ENCODE data around the gene STOX2. TPM values are rescaled to one million over a fixed set of nuclear protein-coding genes. Genes with fewer than 3 reads are reported as not detected.

Gene STOX2
- total RNA-seq, 3 donors from 2014 or later: not detected

DNA sequence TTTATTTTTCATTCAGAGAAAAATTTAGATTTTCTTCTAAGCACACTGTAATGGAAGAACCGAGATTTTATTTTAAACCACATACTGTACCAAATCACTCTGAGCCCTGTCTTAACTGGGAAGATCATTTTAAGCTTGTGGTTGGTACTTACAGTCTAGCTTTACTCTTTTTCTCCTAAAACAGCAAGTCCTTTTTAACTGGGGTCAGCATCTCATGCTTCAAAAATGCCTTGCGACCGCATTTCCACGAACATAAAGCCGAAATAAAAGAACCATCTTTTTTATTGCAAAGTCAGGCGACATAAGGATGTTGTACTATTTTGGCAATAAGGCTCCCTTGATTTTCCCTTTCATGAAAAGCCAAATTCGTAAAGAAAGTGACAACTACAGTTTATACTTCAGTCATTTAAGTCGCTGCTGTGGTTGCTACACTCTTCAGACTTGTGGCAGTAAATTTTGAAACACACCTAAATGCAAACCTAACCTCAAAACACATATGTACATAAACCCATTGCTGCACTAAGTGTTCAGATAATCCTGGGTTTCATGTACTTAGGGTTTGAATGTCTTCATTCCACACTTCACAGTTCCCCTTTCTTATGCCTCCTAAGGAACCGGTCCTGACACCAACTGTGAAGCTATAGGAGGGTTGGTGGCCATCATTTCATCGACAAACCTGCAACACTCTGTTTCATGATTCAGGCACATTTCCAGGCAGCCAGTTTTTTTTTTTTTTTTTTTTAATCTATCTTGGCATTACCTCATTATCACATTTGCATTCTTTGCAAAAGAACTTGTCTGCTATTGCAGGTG is 3.0 kb downstream of the STOX2 start:
- no peak overlapping the region for H3K4me3 Mint-ChIP-seq
- DNase-seq (no peak), ATAC-seq (no peak)
- H3K9me3 Mint-ChIP-seq: no peaks in the 10 kb centered on the region
- peaks cover 3% of the 10 kb centered on the region for H3K4me1 Mint-ChIP-seq (ENCODE audit: low read depth)
- H3K27me3 Mint-ChIP-seq (ENCODE audit: low read depth): peaks cover 59% of the 10 kb centered on the region
- H3K36me3 Mint-ChIP-seq (ENCODE audit: insufficient read depth): no peaks in the 10 kb centered on the region

DNA sequence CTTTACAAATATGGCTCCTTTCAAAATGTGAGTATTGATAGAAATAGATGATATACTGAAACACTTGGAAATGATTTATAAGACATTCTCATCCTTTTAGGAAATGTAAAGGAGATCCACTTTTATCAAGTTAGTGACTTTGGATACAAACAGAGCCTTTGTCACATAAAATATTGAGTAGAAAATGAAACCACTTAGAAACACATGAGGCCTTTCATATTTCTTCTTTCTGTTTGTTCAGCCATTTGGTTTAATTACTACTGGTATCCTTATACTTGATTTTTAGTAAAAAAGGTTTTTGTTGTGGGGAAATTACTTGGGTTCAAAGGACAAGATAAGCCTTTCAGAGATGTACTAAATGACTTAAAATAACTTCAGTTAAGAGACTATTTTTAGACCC is 4.1 kb downstream of the STOX2 start:
- no peaks in the 10 kb centered on the region for H3K36me3 Mint-ChIP-seq (ENCODE audit: insufficient read depth)
- no peaks in the 10 kb centered on the region for H3K9me3 Mint-ChIP-seq
- H3K27me3 Mint-ChIP-seq (ENCODE audit: low read depth): peaks cover 52% of the 10 kb centered on the region
- H3K4me3 Mint-ChIP-seq: no peak overlapping the region
- ATAC-seq (no peak), DNase-seq (no peak)
- H3K4me1 Mint-ChIP-seq (ENCODE audit: low read depth): peaks cover 3% of the 10 kb centered on the region

DNA sequence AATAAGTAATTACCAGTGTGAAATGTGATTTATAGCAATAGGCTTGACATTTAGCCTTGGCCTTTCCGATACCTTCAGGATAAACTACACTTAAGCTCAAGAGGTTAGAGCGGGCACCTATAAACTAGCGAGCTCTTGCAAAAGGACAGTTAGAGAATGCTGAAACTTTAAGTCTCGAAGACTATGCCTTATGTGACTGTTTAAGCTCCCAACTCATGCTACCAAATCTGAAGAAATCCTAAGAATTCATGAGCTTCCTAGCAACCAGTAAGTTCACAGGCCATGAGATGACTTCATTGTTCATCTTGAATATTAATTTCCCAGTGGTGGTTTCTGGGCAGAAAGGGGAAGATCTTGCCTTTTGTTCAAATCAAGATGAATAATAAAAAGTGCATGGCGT is 4.7 kb downstream of the STOX2 start:
- Mint-ChIP-seq H3K4me3 (no peak overlapping the region), H3K9me3 (no peaks in the 10 kb centered on the region), H3K4me1 (ENCODE audit: low read depth) (peaks cover 2% of the 10 kb centered on the region), H3K36me3 (ENCODE audit: insufficient read depth) (no peaks in the 10 kb centered on the region), H3K27me3 (ENCODE audit: low read depth) (peaks cover 46% of the 10 kb centered on the region)
- ATAC-seq (no peak), DNase-seq (no peak)

DNA sequence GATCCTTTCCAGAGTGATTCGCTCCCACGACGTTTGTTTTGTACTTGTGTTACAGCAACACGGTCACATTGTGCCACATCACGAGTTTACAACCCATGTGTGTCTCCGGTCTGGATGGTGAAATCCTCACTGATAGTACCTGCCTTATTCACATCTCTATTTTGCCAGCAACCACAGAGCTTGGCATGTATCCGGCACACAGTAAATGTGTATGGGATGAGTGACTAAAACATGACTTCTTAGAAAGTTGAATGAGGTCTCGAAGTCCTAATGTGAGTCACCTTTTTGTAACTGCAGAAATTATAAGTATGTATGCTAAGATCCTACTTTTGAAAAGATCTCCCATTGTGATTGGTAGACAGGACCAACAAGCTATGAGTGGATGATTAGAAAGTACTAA is 7.5 kb downstream of the STOX2 start:
- Mint-ChIP-seq H3K4me1 (ENCODE audit: low read depth) (no peaks in the 10 kb centered on the region), H3K9me3 (no peaks in the 10 kb centered on the region), H3K4me3 (no peak overlapping the region)

DNA sequence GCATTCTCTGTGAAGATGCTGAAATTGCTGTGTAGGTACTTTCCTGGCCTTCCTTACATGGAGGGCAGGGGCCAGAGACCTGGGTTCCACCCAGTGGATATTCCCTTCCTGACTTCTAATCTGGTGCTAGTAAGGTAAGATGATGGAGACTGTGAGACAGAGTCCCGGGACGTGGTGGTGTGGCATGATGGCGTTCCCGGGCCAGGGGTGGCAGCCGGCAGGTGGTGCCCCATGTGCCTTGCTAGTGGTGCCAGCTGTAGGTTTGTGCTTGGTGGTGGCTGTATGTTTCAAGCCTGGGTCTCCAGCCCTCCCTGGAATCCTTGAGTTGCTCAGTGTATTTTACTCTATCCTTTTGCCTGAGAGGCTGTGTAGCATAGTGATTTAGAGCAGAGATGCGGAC is 10.9 kb downstream of the STOX2 start:
- ATAC-seq: no peak
- H3K9me3 Mint-ChIP-seq: no peaks in the 10 kb centered on the region
- H3K36me3 Mint-ChIP-seq (ENCODE audit: insufficient read depth): no peaks in the 10 kb centered on the region
- H3K4me1 Mint-ChIP-seq (ENCODE audit: low read depth): no peaks in the 10 kb centered on the region
- H3K27me3 Mint-ChIP-seq (ENCODE audit: low read depth): peaks cover 10% of the 10 kb centered on the region
- no peak for DNase-seq
- no peak overlapping the region for H3K4me3 Mint-ChIP-seq

More for the DNA sequence above, 7.5 kb downstream of the STOX2 start:
- ATAC-seq: no peak
- H3K27me3 Mint-ChIP-seq (ENCODE audit: low read depth): peaks cover 38% of the 10 kb centered on the region
- no peaks in the 10 kb centered on the region for H3K36me3 Mint-ChIP-seq (ENCODE audit: insufficient read depth)
- no peak for DNase-seq

DNA sequence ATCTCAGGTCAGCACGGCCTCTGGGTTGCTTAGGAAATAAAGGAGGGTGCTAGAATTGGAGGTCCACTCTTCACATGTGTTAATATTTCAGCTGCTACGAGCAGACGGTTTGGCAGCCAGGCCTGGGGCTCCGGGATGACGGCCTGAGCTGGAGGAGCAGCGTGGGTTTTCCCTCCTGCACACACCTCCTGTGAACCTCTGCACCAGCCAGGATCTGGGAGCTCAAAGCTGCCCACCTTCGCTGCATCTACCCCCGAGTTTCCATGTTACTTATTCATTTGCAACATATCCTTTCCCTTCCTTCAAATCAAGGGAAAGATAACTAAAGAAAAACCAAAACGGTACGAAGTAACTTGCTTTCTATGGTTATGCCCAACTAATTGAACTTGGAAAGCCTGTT is 13.6 kb downstream of the STOX2 start:
- H3K36me3 Mint-ChIP-seq (ENCODE audit: insufficient read depth): no peaks in the 10 kb centered on the region
- H3K4me3 Mint-ChIP-seq: no peak overlapping the region
- H3K4me1 Mint-ChIP-seq (ENCODE audit: low read depth): no peaks in the 10 kb centered on the region
- peaks cover 10% of the 10 kb centered on the region for H3K27me3 Mint-ChIP-seq (ENCODE audit: low read depth)
- no peaks in the 10 kb centered on the region for H3K9me3 Mint-ChIP-seq
- no peak for ATAC-seq
- DNase-seq: no peak

DNA sequence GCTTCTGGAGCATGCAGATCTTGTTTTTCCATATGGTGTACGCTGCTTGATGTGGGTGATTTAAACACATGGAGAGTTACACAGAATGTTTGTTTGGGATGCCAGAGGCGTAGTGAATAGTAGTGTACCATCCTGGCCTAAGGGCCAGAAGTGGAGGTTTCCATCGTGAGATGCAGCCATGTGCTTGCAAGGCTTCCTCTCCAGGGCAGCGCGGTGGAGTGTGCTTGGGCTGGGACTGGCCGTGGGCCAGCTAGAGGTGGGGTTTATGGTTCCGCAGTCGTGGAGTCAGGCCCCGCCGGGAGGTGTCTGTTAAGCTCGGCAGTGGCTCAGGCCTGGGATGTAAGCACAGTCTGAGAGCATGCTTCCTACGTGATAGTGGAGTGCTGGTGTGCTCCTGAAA is 14.0 kb downstream of the STOX2 start:
- H3K36me3 Mint-ChIP-seq (ENCODE audit: insufficient read depth): no peaks in the 10 kb centered on the region

DNA sequence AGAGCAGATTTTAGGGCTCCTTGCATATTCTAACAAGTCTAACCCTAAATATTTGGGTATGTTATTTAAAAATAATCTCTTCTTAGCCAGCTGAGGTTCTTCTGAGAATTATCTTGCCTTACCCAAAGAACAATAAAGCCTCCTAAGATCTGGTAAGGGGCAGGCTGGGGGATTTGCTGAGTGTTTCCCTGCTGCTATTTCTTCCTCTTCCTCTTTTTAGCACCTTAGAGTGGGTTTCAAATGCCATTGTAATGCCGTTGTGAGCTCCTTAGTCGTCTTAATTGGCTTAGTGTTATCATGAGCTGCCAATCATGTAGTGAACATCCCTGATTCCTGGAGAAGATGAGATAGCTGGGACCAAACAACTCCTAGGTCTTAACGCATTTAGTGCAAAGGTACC is 15.4 kb downstream of the STOX2 start:
- Mint-ChIP-seq H3K4me1 (ENCODE audit: low read depth) (no peaks in the 10 kb centered on the region), H3K36me3 (ENCODE audit: insufficient read depth) (no peaks in the 10 kb centered on the region), H3K9me3 (no peaks in the 10 kb centered on the region), H3K27me3 (ENCODE audit: low read depth) (peaks cover 12% of the 10 kb centered on the region), H3K4me3 (no peak overlapping the region)
- ATAC-seq (no peak), DNase-seq (no peak)

More for the DNA sequence above, 14.0 kb downstream of the STOX2 start:
- DNase-seq (no peak), ATAC-seq (no peak)
- Mint-ChIP-seq H3K4me3 (no peak overlapping the region), H3K4me1 (ENCODE audit: low read depth) (no peaks in the 10 kb centered on the region), H3K9me3 (no peaks in the 10 kb centered on the region), H3K27me3 (ENCODE audit: low read depth) (peaks cover 8% of the 10 kb centered on the region)

DNA sequence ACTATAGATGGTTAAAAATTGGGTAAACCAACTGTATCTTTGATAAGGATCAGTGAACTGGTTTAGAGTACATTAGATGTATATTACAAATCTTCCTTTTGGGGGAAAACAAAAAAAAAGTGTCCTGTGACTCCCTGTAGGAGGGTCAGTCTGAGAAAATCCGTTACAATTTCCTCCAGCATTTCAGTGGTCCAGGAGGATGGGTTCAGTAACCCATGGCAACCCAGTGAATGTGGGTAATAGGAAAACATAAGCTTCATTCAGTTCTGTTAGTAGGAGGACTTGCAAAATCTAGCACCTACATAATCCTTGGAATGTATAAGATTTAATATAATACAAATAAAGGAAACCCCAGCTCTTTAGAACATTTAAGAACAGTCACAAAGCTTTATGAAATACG is 16.2 kb downstream of the STOX2 start:
- DNase-seq (no peak), ATAC-seq (no peak)
- H3K4me1 Mint-ChIP-seq (ENCODE audit: low read depth): no peaks in the 10 kb centered on the region
- no peak overlapping the region for H3K4me3 Mint-ChIP-seq
- H3K36me3 Mint-ChIP-seq (ENCODE audit: insufficient read depth): no peaks in the 10 kb centered on the region
- H3K9me3 Mint-ChIP-seq: no peaks in the 10 kb centered on the region
- peaks cover 8% of the 10 kb centered on the region for H3K27me3 Mint-ChIP-seq (ENCODE audit: low read depth)

DNA sequence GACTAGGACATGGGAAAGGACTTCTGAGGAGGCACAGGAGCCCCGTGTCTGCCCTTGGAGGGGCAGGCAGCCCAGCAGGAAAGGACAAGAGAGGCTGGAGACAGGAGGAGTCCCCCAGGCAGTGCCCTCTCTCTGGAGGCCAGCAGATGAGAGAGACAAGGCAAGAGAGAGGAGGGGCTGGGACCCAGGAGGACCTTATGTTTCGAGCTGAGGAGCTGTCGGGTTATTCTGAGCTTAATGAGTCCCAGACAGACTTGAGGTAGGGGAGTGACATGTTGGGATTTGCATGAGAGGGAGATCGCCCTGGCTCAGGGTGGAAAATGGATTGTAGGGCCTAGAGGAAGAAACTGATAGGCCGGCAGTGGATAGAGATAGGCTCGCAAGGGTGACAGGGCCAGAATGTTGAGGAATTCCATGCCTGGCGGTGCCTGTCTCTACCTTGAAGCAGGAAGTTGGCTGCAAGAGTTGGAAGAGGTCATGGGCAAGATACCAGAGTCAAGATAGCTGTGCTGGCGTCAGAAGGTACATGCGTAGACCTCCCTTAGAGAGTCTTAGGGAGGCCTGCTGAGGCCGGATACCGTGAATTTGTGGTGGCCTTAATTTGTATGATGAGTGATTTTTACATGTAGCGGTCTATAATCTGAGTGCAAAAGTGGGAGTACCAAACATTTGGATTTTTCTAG is 19.4 kb downstream of the STOX2 start:
- Mint-ChIP-seq H3K4me3 (no peak overlapping the region), H3K4me1 (ENCODE audit: low read depth) (no peaks in the 10 kb centered on the region), H3K9me3 (no peaks in the 10 kb centered on the region), H3K27me3 (ENCODE audit: low read depth) (peaks cover 5% of the 10 kb centered on the region), H3K36me3 (ENCODE audit: insufficient read depth) (no peaks in the 10 kb centered on the region)
- no peak for DNase-seq
- ATAC-seq: no peak

DNA sequence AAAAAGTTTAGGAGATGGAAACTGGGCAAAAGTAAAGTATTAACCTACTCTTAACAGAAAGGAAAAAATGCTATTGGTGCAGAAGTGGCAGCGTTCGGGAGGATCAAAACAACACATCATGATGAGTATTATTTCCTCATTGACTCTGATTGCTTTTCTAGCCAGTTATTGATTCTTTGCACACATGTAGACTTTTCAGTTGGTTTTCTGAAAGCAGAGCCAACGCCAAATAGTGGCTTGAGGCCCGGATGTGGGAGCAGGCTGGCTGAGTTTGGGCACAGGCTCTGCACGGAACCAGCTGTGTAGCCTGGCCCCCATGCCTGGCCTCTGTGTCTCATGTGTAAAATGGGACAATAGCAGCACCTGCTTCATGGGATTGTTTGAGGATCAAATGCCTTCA is 21.8 kb downstream of the STOX2 start:
- no peak for ATAC-seq
- H3K9me3 Mint-ChIP-seq: no peaks in the 10 kb centered on the region
- no peak overlapping the region for H3K4me3 Mint-ChIP-seq
- H3K27me3 Mint-ChIP-seq (ENCODE audit: low read depth): peaks cover 11% of the 10 kb centered on the region
- no peak for DNase-seq
- H3K36me3 Mint-ChIP-seq (ENCODE audit: insufficient read depth): no peaks in the 10 kb centered on the region
- H3K4me1 Mint-ChIP-seq (ENCODE audit: low read depth): no peaks in the 10 kb centered on the region

DNA sequence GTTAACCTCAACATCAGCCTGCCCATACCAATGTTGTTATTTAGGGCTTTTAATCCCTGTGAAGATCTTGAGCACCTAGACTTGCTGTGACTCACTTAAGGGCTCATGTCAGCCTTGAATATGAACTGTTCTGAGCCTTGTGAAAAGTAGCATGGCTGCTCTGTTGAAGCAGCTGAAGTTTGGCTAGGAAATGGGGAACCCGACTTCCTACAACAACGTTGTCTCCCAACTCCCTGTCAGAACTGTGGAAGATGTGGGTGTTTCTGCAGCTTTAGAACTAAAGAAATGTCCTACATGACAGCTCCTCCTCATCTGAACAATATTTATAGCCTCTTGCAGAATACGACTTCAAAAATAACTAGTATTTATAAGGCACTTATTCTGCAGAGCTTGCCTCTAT is 27.5 kb downstream of the STOX2 start:
- ATAC-seq (no peak), DNase-seq (no peak)
- H3K27me3 Mint-ChIP-seq (ENCODE audit: low read depth): peaks cover 12% of the 10 kb centered on the region
- no peak overlapping the region for H3K4me3 Mint-ChIP-seq
- no peaks in the 10 kb centered on the region for H3K9me3 Mint-ChIP-seq
- no peaks in the 10 kb centered on the region for H3K36me3 Mint-ChIP-seq (ENCODE audit: insufficient read depth)
- no peaks in the 10 kb centered on the region for H3K4me1 Mint-ChIP-seq (ENCODE audit: low read depth)

DNA sequence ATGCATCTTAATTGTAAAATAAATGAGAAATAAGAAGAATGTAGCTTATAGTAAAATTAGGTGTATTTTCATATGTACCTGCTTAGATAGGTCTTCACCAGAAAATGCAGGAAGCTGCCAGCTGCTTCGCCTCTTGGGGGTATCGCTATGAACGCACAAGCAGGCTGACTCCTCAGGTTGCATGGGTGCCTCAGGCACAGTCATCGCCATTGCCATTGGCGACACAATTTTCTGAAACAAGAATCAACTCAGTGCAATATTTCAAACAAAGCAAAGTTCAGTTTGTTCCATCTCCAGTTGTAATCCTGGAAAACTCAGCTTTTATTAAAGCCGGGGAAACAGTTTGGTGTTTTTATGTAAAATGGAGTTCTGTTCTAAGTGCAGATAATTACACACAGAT is 29.7 kb downstream of the STOX2 start:
- no peak for ATAC-seq
- no peak for DNase-seq
- no peak overlapping the region for H3K4me3 Mint-ChIP-seq
- H3K9me3 Mint-ChIP-seq: no peaks in the 10 kb centered on the region
- no peaks in the 10 kb centered on the region for H3K36me3 Mint-ChIP-seq (ENCODE audit: insufficient read depth)
- no peaks in the 10 kb centered on the region for H3K4me1 Mint-ChIP-seq (ENCODE audit: low read depth)
- H3K27me3 Mint-ChIP-seq (ENCODE audit: low read depth): peaks cover 12% of the 10 kb centered on the region

DNA sequence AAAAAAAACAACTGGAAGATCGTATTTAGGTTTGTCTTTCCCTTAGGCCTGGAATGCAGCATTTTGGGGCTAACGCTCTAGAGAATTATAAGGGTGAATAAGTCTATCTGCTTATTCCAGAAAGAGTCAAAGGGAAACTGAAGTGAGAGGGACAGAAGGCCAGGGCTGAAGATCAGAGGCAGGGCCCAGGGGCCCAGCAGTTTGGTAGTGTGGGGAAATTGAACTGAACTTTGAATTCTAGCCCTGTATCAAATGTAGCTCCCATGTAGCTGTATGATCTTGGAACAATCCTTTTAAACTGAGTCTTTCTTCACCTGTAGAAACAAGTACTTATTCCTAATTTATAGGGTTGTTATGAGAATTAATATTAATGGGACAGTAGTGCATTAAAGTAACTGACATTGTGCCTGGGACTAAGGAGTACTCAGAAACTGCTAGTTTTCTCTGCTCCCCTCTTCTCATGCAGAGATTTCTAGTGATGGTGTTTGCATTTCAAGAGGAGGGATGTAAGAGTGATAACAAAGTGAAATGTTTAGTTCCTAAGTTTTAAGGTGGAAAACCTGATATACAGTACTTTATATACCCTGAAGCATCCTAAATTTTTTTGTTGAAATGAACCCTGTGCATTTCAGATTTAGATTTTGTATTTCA is 30.4 kb downstream of the STOX2 start:
- H3K4me3 Mint-ChIP-seq: no peak overlapping the region
- no peaks in the 10 kb centered on the region for H3K36me3 Mint-ChIP-seq (ENCODE audit: insufficient read depth)
- H3K27me3 Mint-ChIP-seq (ENCODE audit: low read depth): peaks cover 12% of the 10 kb centered on the region
- H3K4me1 Mint-ChIP-seq (ENCODE audit: low read depth): no peaks in the 10 kb centered on the region
- H3K9me3 Mint-ChIP-seq: no peaks in the 10 kb centered on the region
- ATAC-seq: no peak
- no peak for DNase-seq

DNA sequence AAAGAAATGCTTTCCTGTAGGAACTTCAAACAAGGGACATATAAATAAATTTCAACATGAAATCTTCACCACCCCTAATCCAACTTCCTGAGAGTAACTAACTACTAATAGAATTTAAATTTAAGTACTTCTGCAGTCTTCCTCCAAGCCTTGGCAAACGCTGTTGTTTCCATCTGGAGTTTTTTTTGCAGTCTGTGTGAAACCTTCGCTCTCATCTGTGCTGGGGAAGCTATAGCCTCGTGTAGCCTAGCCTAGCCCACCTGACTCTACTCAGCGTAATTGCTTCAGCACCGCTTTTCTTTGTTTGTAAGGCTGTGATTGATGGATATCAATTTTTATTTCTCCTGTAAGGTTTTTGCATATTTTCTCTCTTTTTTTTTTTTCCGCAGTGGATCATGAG is 30.9 kb downstream of the STOX2 start:
- H3K4me1 Mint-ChIP-seq (ENCODE audit: low read depth): no peaks in the 10 kb centered on the region
- no peaks in the 10 kb centered on the region for H3K9me3 Mint-ChIP-seq
- no peaks in the 10 kb centered on the region for H3K36me3 Mint-ChIP-seq (ENCODE audit: insufficient read depth)
- H3K27me3 Mint-ChIP-seq (ENCODE audit: low read depth): peaks cover 12% of the 10 kb centered on the region
- no peak overlapping the region for H3K4me3 Mint-ChIP-seq
- DNase-seq (no peak), ATAC-seq (no peak)

All from activated T-cell treated with anti-CD3 and anti-CD28 coated beads, Interleukin-2, amount 50 U/mL, for 4 hours (primary cell).